ENCODE data around the gene EIPR1. TPM values are rescaled to one million over a fixed set of nuclear protein-coding genes. Genes with fewer than 3 reads are reported as not detected.

EIPR1 gene
- total RNA-seq, 1 experiment from 2014 or later, result 40.4 TPM

GRCh38 chr2:3332133-3332532 is 45.5 kb downstream of the EIPR1 start:
- BruUV-seq (replicated peaks), result no TSS peak
- Histone ChIP-seq H3K4me3 (no peak overlapping the region), H3K4me1 (replicated peaks; ENCODE audit: insufficient read depth) (no peaks in the 10 kb centered on the region), H4K20me1 (ENCODE audit: insufficient read depth) (peaks cover 13% of the 10 kb centered on the region), H3K27me3 (ENCODE audit: insufficient read depth, low read depth) (no peaks in the 10 kb centered on the region), H3K4me2 (no peak overlapping the region), H3K9me3 (ENCODE audit: insufficient read depth, low read depth) (no peaks in the 10 kb centered on the region), H3K9me2 (ENCODE audit: insufficient read depth) (no peaks in the 10 kb centered on the region), H3F3A (ENCODE audit: insufficient read depth, low read depth) (no peaks in the 10 kb centered on the region), H3K27ac (no peak overlapping the region), H2AFZ (no peak overlapping the region), H3K36me3 (ENCODE audit: low read depth) (no peaks in the 10 kb centered on the region), H3K79me2 (ENCODE audit: low read depth) (no peaks in the 10 kb centered on the region)
- TF ChIP-seq CTCF (conservative IDR thresholded peaks at IDR 0.05) (no peak), EZH2 (IDR thresholded peaks at IDR 0.05; ENCODE audit: low read depth) (no peak)
- DNase-seq, result no peak
- POLR2A ChIA-PET (ENCODE audit: unreplicated experiment), result no interaction called here
- CTCF ChIA-PET, result no interaction called here
- intact Hi-C loops (cut with micrococcal nuclease; ENCODE audit: unreplicated experiment), result no loop called here

- intact Hi-C loops (cut with micrococcal nuclease; ENCODE audit: unreplicated experiment), result no loop called here
- H3K4me1 ChIP-seq (replicated peaks; ENCODE audit: insufficient read depth), result no peaks in the 10 kb centered on the region
- H3K27ac ChIP-seq, result no peak overlapping the region
- peaks cover 13% of the 10 kb centered on the region; the same call in 1 of the 2 replicates for H4K20me1 ChIP-seq (ENCODE audit: insufficient read depth)
- no peaks in the 10 kb centered on the region for H3K36me3 ChIP-seq (ENCODE audit: low read depth)
- no peak for DNase-seq
- H3K79me2 ChIP-seq (ENCODE audit: low read depth), result no peaks in the 10 kb centered on the region
- POLR2A ChIA-PET (ENCODE audit: unreplicated experiment), result no interaction called here
- no peak overlapping the region for H3K4me2 ChIP-seq
- no peak overlapping the region for H2AFZ ChIP-seq
- TF ChIP-seq EZH2 (IDR thresholded peaks at IDR 0.05; ENCODE audit: low read depth), result no peak
- TF ChIP-seq CTCF (conservative IDR thresholded peaks at IDR 0.05), result no peak
- H3F3A ChIP-seq (ENCODE audit: insufficient read depth, low read depth), result no peaks in the 10 kb centered on the region
- no TSS peak for BruUV-seq (replicated peaks)
- H3K9me2 ChIP-seq (ENCODE audit: insufficient read depth), result no peaks in the 10 kb centered on the region
- CTCF ChIA-PET, result no interaction called here
- no peaks in the 10 kb centered on the region for H3K9me3 ChIP-seq (ENCODE audit: insufficient read depth, low read depth)
- H3K27me3 ChIP-seq (ENCODE audit: insufficient read depth, low read depth), result no peaks in the 10 kb centered on the region
- H3K4me3 ChIP-seq, result no peak overlapping the region
These were observed 48.1 kb downstream of the EIPR1 start for GRCh38 chr2:3329491-3329890.

GRCh38 chr2:3326871-3327270 is 50.7 kb downstream of the EIPR1 start:
- CTCF ChIA-PET, result no interaction called here
- BruUV-seq (replicated peaks), result no TSS peak
- H3K4me1 ChIP-seq (replicated peaks; ENCODE audit: insufficient read depth), result no peaks in the 10 kb centered on the region
- H3K27me3 ChIP-seq (ENCODE audit: insufficient read depth, low read depth), result no peaks in the 10 kb centered on the region
- no peaks in the 10 kb centered on the region for H3F3A ChIP-seq (ENCODE audit: insufficient read depth, low read depth)
- no peak overlapping the region for H3K27ac ChIP-seq
- peaks cover 14% of the 10 kb centered on the region for H4K20me1 ChIP-seq (ENCODE audit: insufficient read depth)
- intact Hi-C loops (cut with micrococcal nuclease; ENCODE audit: unreplicated experiment), result no loop called here
- H3K36me3 ChIP-seq (ENCODE audit: low read depth), result no peaks in the 10 kb centered on the region
- TF ChIP-seq CTCF (conservative IDR thresholded peaks at IDR 0.05) (no peak), EZH2 (IDR thresholded peaks at IDR 0.05; ENCODE audit: low read depth) (no peak)
- no peak overlapping the region for H3K4me2 ChIP-seq
- no peak overlapping the region for H3K4me3 ChIP-seq
- no peak overlapping the region for H2AFZ ChIP-seq
- DNase-seq, result no peak
- POLR2A ChIA-PET (ENCODE audit: unreplicated experiment), result no interaction called here
- no peaks in the 10 kb centered on the region for H3K79me2 ChIP-seq (ENCODE audit: low read depth)
- H3K9me2 ChIP-seq (ENCODE audit: insufficient read depth), result no peaks in the 10 kb centered on the region
- no peaks in the 10 kb centered on the region for H3K9me3 ChIP-seq (ENCODE audit: insufficient read depth, low read depth)
